ENCODE data around the gene ZNF444. TPM values are rescaled to one million over a fixed set of nuclear protein-coding genes. Genes with fewer than 3 reads are reported as not detected.
"Not testable (repeated sequence)": the region's sequence is repeated elsewhere in the genome, so short reads cannot be mapped to it uniquely, and the experiment has no call there.

The ZNF444 gene
- total RNA-seq, 2 donors from 2014 or later = 50.2 to 58.8 TPM

DNA sequence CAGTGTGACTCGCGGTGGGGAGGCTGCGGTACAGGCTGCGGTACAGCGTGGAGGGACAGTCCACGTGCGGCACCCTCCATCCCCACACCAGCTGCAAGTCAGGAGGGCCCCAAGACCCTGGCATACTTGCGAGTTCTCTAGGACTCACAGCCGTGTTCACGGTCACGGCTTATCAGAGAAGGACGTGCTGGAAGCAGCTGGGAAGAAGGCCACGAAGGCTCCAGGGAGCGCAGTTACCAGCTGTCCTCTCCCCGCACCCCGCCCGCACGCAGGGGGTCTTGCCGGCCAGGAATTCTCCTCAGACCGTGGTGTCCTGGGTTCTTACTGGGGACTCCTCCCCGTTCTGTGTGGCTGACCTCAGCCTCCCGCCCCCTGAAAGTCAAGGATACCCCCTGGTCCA is 6.2 kb downstream of the ZNF444 start:
- Histone ChIP-seq H3K36me3 (ENCODE audit: control insufficient read depth, insufficient read depth, low read length) (peaks cover 11% of the 10 kb centered on the region), H3K9me3 (ENCODE audit: control insufficient read depth, low read length) (no peaks in the 10 kb centered on the region), H3K4me3 (ENCODE audit: low read length) (no peak overlapping the region), H3K27ac (ENCODE audit: low read depth, low read length) (no peak overlapping the region), H3K9ac (ENCODE audit: extremely low read depth, low read length, poor library complexity, severe bottlenecking) (no peak overlapping the region), H3K27me3 (ENCODE audit: control insufficient read depth, insufficient read depth, low read length, poor library complexity, severe bottlenecking) (no peaks in the 10 kb centered on the region), H3K4me1 (ENCODE audit: control insufficient read depth, insufficient read depth, low read length) (no peaks in the 10 kb centered on the region)
- Mint-ChIP-seq H3K36me3 (ENCODE audit: low read depth) (peaks cover 30% of the 10 kb centered on the region), H3K27ac (no peak overlapping the region), H3K9me3 (no peaks in the 10 kb centered on the region), H3K4me3 (no peak overlapping the region), H3K4me1 (peaks cover 2% of the 10 kb centered on the region), H3K27me3 (ENCODE audit: insufficient read depth) (no peaks in the 10 kb centered on the region)
- DNase-seq = no peak
- 94 to 95% methylated on average over 12 to 22 of the region's 22 CpGs for WGBS, 2 experiments (ENCODE audit: insufficient coverage in 1 of 2, insufficient read length in 1 of 2)
- TF ChIP-seq CTCF (conservative IDR thresholded peaks at IDR 0.05) = no peak

DNA sequence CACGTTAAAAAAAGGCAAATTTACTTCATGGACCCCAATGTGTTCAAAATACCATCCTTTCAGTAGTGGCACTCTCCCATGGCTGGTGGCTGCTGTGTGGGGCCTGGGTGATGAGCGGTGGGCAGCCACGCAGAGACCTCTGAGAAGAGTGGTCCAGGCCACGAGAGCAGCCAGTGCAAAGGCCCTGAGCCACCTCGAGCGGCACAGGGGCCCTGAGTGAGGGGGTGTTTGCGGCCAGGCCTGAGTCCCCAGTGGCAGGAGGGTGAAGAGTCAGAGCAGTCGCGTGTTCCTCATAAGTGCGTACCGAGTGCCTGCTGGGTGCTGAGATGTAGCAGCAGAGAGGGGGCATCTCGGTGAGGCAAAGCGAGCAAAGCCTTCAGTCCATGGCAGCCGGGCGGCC is 7.0 kb downstream of the ZNF444 start:
- H3K9me3 ChIP-seq (ENCODE audit: control insufficient read depth, low read length) = no peaks in the 10 kb centered on the region
- no peak overlapping the region for H3K27ac ChIP-seq (ENCODE audit: low read depth, low read length)
- H3K27me3 Mint-ChIP-seq (ENCODE audit: insufficient read depth) = no peaks in the 10 kb centered on the region
- no peak overlapping the region for H3K4me3 Mint-ChIP-seq
- no peak for TF ChIP-seq CTCF (conservative IDR thresholded peaks at IDR 0.05)
- peaks cover 33% of the 10 kb centered on the region for H3K36me3 Mint-ChIP-seq (ENCODE audit: low read depth)
- WGBS, 2 experiments (ENCODE audit: insufficient coverage in 1 of 2, insufficient read length in 1 of 2) = 95 to 97% methylated on average over 10 to 15 of the region's 15 CpGs
- no peak overlapping the region for H3K27ac Mint-ChIP-seq
- no peak overlapping the region for H3K9ac ChIP-seq (ENCODE audit: extremely low read depth, low read length, poor library complexity, severe bottlenecking)
- no peaks in the 10 kb centered on the region for H3K27me3 ChIP-seq (ENCODE audit: control insufficient read depth, insufficient read depth, low read length, poor library complexity, severe bottlenecking)
- H3K4me3 ChIP-seq (ENCODE audit: low read length) = no peak overlapping the region
- no peaks in the 10 kb centered on the region for H3K4me1 ChIP-seq (ENCODE audit: control insufficient read depth, insufficient read depth, low read length)
- no peaks in the 10 kb centered on the region for H3K9me3 Mint-ChIP-seq
- no peak for DNase-seq
- H3K4me1 Mint-ChIP-seq = peaks cover 10% of the 10 kb centered on the region
- peaks cover 11% of the 10 kb centered on the region for H3K36me3 ChIP-seq (ENCODE audit: control insufficient read depth, insufficient read depth, low read length)

- H3K4me3 ChIP-seq (ENCODE audit: low read length); H3K27me3 Mint-ChIP-seq (ENCODE audit: insufficient read depth); H3K9me3 Mint-ChIP-seq; H3K9ac ChIP-seq (ENCODE audit: extremely low read depth, low read length, poor library complexity, severe bottlenecking); H3K27me3 ChIP-seq (ENCODE audit: control insufficient read depth, insufficient read depth, low read length, poor library complexity, severe bottlenecking); H3K9me3 ChIP-seq (ENCODE audit: control insufficient read depth, low read length); DNase-seq; H3K4me3 Mint-ChIP-seq; H3K27ac ChIP-seq (ENCODE audit: low read depth, low read length); H3K27ac Mint-ChIP-seq; H3K4me1 ChIP-seq (ENCODE audit: control insufficient read depth, insufficient read depth, low read length): not testable (repeated sequence)
- H3K36me3 ChIP-seq (ENCODE audit: control insufficient read depth, insufficient read depth, low read length) = peaks cover 11% of the 10 kb centered on the region
- WGBS, 2 experiments (ENCODE audit: insufficient coverage in 1 of 2, insufficient read length in 1 of 2) = 94 to 100% methylated on average over 6 to 12 of the region's 12 CpGs
- peaks cover 40% of the 10 kb centered on the region for H3K36me3 Mint-ChIP-seq (ENCODE audit: low read depth)
- peaks cover 17% of the 10 kb centered on the region for H3K4me1 Mint-ChIP-seq
These were observed 8.0 kb downstream of the ZNF444 start for GRCh38 chr19:56148955-56149655.

DNA sequence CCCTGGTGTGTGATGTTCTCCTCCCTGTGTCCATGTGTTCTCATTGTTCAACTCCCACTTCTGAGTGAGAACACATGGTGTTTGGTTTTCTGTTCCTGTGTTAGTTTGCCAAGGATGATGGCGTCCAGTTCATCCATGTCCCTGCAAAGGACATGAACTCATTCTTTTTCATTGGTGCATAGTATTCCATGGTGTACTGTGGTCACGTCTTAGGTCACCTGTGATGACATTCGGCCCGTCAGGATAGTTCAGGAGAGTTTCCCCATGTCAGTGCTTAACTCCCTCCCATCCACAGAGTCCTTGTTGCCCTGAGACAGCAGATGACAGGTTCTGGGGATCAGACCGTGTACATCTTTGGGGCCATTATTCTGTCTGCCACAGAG is 8.6 kb downstream of the ZNF444 start:
- Histone ChIP-seq H3K9me3 (ENCODE audit: control insufficient read depth, low read length) (no peaks in the 10 kb centered on the region), H3K27me3 (ENCODE audit: control insufficient read depth, insufficient read depth, low read length, poor library complexity, severe bottlenecking) (no peaks in the 10 kb centered on the region), H3K9ac (ENCODE audit: extremely low read depth, low read length, poor library complexity, severe bottlenecking) (no peak overlapping the region), H3K27ac (ENCODE audit: low read depth, low read length) (no peak overlapping the region), H3K4me1 (ENCODE audit: control insufficient read depth, insufficient read depth, low read length) (no peaks in the 10 kb centered on the region), H3K36me3 (ENCODE audit: control insufficient read depth, insufficient read depth, low read length) (peaks cover 13% of the 10 kb centered on the region), H3K4me3 (ENCODE audit: low read length) (no peak overlapping the region)
- Mint-ChIP-seq H3K4me3 (no peak overlapping the region), H3K36me3 (ENCODE audit: low read depth) (peaks cover 40% of the 10 kb centered on the region), H3K27me3 (ENCODE audit: insufficient read depth) (no peaks in the 10 kb centered on the region), H3K4me1 (peaks cover 16% of the 10 kb centered on the region), H3K27ac (no peak overlapping the region), H3K9me3 (no peaks in the 10 kb centered on the region)
- TF ChIP-seq CTCF (conservative IDR thresholded peaks at IDR 0.05) = no peak
- WGBS, 2 experiments (ENCODE audit: insufficient coverage in 1 of 2, insufficient read length in 1 of 2) = 93 to 98% methylated on average over 4 to 5 of the region's 5 CpGs
- no peak for DNase-seq
